SU-DHL-6 (cell line): ENCODE measurements around the gene DNM1.

Experiments used
- H2AFZ ChIP-seq: fragments of 200-600 bp; sonication (generic); 2 replicates; pipeline ENCODE4 v1.6.1; 2014; ENCODE audit warnings: low read depth, mild to moderate bottlenecking, moderate library complexity, mixed read lengths, antibody characterized with exemption, low read length; ENCODE audit not compliant: severe bottlenecking
- H3F3A ChIP-seq: fragments of 200-600 bp; shearing (Covaris generic); 2 replicates; pipeline ENCODE4 v1.6.0; 2016; ENCODE audit warnings: antibody characterized with exemption, mild to moderate bottlenecking; ENCODE audit not compliant: insufficient read depth
- H3K27ac ChIP-seq: fragments of 200-600 bp; sonication (generic); 2 replicates; pipeline ENCODE4 v1.5.1; 2016; ENCODE audit warnings: low read depth, mild to moderate bottlenecking, low read length, moderate library complexity, mixed read lengths
- H3K27me3 ChIP-seq: fragments of 200-600 bp; sonication (generic), shearing (Covaris generic); 2 replicates; pipeline ENCODE4 v1.6.0; 2014; ENCODE audit warnings: mild to moderate bottlenecking, low read length
- H3K36me3 ChIP-seq: fragments of 200-600 bp; sonication (generic); 2 replicates; pipeline ENCODE4 v1.6.1; 2014; ENCODE audit warnings: mild to moderate bottlenecking, low read length, mixed read lengths
- H3K4me2 ChIP-seq: fragments of 300-600, 200-600 bp; shearing (Covaris generic), sonication (generic); 2 replicates; pipeline ENCODE4 v1.6.0; 2014; ENCODE audit warnings: low read length, low read depth, mild to moderate bottlenecking; ENCODE audit not compliant: poor library complexity, severe bottlenecking
- H3K4me3 ChIP-seq: fragments of 200-600 bp; sonication (generic); 2 replicates; pipeline ENCODE4 v1.5.1; 2014; ENCODE audit warnings: antibody characterized with exemption, low read length, mild to moderate bottlenecking, mixed read lengths; ENCODE audit not compliant: insufficient read depth, poor library complexity, severe bottlenecking
- H3K79me2 ChIP-seq: fragments of 200-600 bp; sonication (generic); 2 replicates; pipeline ENCODE4 v1.6.1; 2014; ENCODE audit warnings: mild to moderate bottlenecking, low read length, moderate library complexity; ENCODE audit not compliant: insufficient read depth
- H3K9ac ChIP-seq: fragments of 200-600 bp; sonication (generic); 2 replicates; pipeline ENCODE4 v1.7.0; 2014; ENCODE audit warnings: mild to moderate bottlenecking, low read length
- H3K9me2 ChIP-seq: fragments of 200-600 bp; sonication (generic); replicated peaks from 2 replicates; pipeline ENCODE4 v1.6.1; 2014; ENCODE audit warnings: low read length; ENCODE audit not compliant: insufficient read depth
- H3K9me3 ChIP-seq: fragments of 200-600 bp; sonication (generic); 2 replicates; pipeline ENCODE4 v1.6.1; 2014; ENCODE audit warnings: low read length, mixed read lengths; ENCODE audit not compliant: insufficient read depth
- H4K20me1 ChIP-seq: fragments of 200-600 bp; sonication (generic); 2 replicates; pipeline ENCODE4 v1.6.1; 2014; ENCODE audit warnings: low read depth, mild to moderate bottlenecking, antibody characterized with exemption, low read length, moderate library complexity, mixed read lengths
- CTCF ChIP-seq: fragments of 200-600 bp; sonication (generic); IDR thresholded peaks from one replicate; pipeline ENCODE4 v1.5.1; 2017; ENCODE audit warnings: antibody characterized with exemption, mild to moderate bottlenecking, low read length, moderate library complexity; ENCODE audit not compliant: insufficient read depth, poor library complexity, severe bottlenecking
- EZH2phosphoT487 ChIP-seq: fragments of 200-600 bp; sonication (generic), shearing (Covaris generic); conservative IDR thresholded peaks from 2 replicates; pipeline ENCODE4 v1.6.1; 2018; ENCODE audit warnings: mild to moderate bottlenecking, antibody characterized with exemption, low read length, moderate library complexity, mixed read lengths

The DNM1 gene

GRCh38 chr9:128293091-128293490, 89.9 kb downstream of the DNM1 start:
- no peak overlapping the region for H3K4me2 ChIP-seq

GRCh38 chr9:128294142-128294541, 91.0 kb downstream of the DNM1 start:
- Histone ChIP-seq H3K4me3 (no peak overlapping the region), H3K9me3 (no peaks in the 10 kb centered on the region), H3K36me3 (no peaks in the 10 kb centered on the region), H4K20me1 (no peaks in the 10 kb centered on the region), H3K27ac (no peak overlapping the region), H3F3A (no peaks in the 10 kb centered on the region), H3K79me2 (no peaks in the 10 kb centered on the region), H3K4me2 (no peak overlapping the region), H3K9ac (no peak overlapping the region), H3K9me2 (no peaks in the 10 kb centered on the region), H3K27me3 (no peaks in the 10 kb centered on the region), H2AFZ (no peak overlapping the region)
- no peak for TF ChIP-seq CTCF

More at GRCh38 chr9:128293091-128293490, 89.9 kb downstream of the DNM1 start:
- H3F3A ChIP-seq: no peaks in the 10 kb centered on the region
- no peaks in the 10 kb centered on the region for H3K36me3 ChIP-seq
- no peaks in the 10 kb centered on the region for H3K9me2 ChIP-seq
- H3K79me2 ChIP-seq: no peaks in the 10 kb centered on the region
- no peak overlapping the region for H3K4me3 ChIP-seq
- H3K27ac ChIP-seq: no peak overlapping the region
- no peak for TF ChIP-seq CTCF
- no peak for TF ChIP-seq EZH2phosphoT487
- H4K20me1 ChIP-seq: no peaks in the 10 kb centered on the region
- no peaks in the 10 kb centered on the region for H3K27me3 ChIP-seq
- no peak overlapping the region for H2AFZ ChIP-seq
- H3K9me3 ChIP-seq: no peaks in the 10 kb centered on the region
- H3K9ac ChIP-seq: no peak overlapping the region

- Histone ChIP-seq H3K9ac (no peak overlapping the region), H3K4me3 (no peak overlapping the region)
Measured at GRCh38 chr9:128296340-128297220, 93.4 kb downstream of the DNM1 start.

More at GRCh38 chr9:128296340-128297220, 93.4 kb downstream of the DNM1 start:
- Histone ChIP-seq H3K9me3 (no peaks in the 10 kb centered on the region), H3K36me3 (no peaks in the 10 kb centered on the region), H3K9me2 (no peaks in the 10 kb centered on the region), H3K4me2 (no peak overlapping the region), H3K27ac (no peak overlapping the region), H3F3A (no peaks in the 10 kb centered on the region), H3K27me3 (no peaks in the 10 kb centered on the region), H4K20me1 (no peaks in the 10 kb centered on the region), H3K79me2 (no peaks in the 10 kb centered on the region), H2AFZ (no peak overlapping the region)
- no peak for TF ChIP-seq CTCF
- TF ChIP-seq EZH2phosphoT487: no peak
